Measurements from ENCODE around the gene TCL1B. TPM values are rescaled to one million over a fixed set of nuclear protein-coding genes. Genes with fewer than 3 reads are reported as not detected.
A peak's percentile ranks its signal among the peaks of the same experiment; 100 is the strongest.

The TCL1B gene
- total RNA-seq, 1 experiment from 2014 or later: not detected

DNA sequence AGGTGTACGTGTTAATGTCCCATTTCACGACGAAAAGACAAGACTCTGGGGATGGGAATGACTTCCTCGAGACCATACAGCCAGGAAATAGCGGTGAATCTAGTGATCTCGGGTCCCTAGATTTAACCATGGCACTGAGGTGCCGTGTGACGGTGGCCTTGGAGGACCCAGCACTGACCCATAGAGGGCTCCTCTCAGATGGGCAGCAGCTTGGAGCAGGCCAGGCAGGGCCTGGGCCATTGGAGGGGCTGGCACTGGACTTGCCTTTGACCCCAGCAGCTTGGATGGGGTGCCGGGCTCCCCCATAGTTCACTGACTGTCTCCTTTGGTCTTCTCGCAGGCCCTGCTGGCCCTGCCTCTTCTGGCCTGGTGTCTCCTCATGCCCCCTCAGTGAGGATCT lies 5.4 kb downstream of the TCL1B start:
- Histone ChIP-seq H3K36me3 (no peaks in the 10 kb centered on the region), H3K27me3 (no peaks in the 10 kb centered on the region), H3K4me3 (no peak overlapping the region), H3K9me3 (no peaks in the 10 kb centered on the region)
- DNase-seq: no peak

DNA sequence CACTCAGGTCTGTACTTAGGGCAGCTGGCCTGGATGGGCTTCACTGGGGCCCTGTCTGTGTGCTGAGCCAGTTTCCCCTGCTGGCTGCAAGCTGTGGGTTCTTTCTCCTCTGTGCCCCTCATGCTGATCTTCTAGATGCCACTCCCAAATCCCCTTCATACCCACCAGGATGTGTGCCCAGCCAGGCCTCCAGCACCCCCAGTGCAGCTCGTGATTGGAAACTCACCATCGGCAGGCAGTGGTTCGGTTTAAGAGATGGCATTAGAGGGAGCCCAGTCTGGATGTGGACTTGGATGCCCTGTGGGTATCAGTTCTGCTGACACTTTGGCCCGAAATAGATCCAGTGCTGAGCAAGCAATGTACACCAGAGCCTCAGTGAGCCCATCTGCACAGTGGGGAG lies 5.9 kb downstream of the TCL1B start:
- Histone ChIP-seq H3K36me3 (no peaks in the 10 kb centered on the region), H3K27me3 (no peaks in the 10 kb centered on the region), H3K9me3 (no peaks in the 10 kb centered on the region), H3K4me3 (no peak overlapping the region)
- no peak for DNase-seq

DNA sequence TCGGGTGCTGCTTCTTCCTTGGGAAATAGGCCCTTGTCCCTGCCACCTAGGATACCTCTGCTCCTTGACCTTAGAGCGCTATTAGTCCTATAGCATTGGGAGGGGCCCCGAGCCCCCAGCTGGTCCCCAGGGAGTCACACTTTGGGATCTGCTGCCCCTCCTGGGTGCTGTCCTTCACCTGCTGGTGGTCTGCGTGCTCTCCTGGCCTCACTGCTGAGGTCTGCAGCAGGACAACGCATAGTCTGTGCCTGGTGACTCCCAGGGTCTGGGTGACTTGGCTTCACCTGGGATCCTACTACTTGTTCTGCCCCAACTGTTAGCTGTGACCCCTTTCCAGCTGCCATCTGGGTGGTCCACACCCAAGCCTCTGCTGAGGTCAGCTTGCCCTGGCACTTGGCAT lies 8.8 kb downstream of the TCL1B start:
- no peaks in the 10 kb centered on the region for H3K9me3 ChIP-seq
- no peaks in the 10 kb centered on the region for H3K27me3 ChIP-seq
- H3K4me3 ChIP-seq: no peak overlapping the region
- DNase-seq: no peak
- no peaks in the 10 kb centered on the region for H3K36me3 ChIP-seq

GRCh38 chr14:95695913-95696312 lies 9.7 kb downstream of the TCL1B start:
- Histone ChIP-seq H3K27me3 (no peaks in the 10 kb centered on the region), H3K36me3 (no peaks in the 10 kb centered on the region), H3K4me3 (no peak overlapping the region), H3K9me3 (no peaks in the 10 kb centered on the region)
- DNase-seq: no peak

- no peak overlapping the region for H3K4me3 ChIP-seq
- no peaks in the 10 kb centered on the region for H3K36me3 ChIP-seq
- H3K9me3 ChIP-seq: no peaks in the 10 kb centered on the region
- H3K27me3 ChIP-seq: no peaks in the 10 kb centered on the region
- DNase-seq: peak; percentile 32
Measured at GRCh38 chr14:95696741-95697140, 10.5 kb downstream of the TCL1B start.

GRCh38 chr14:95697764-95698163 lies 11.5 kb downstream of the TCL1B start:
- no peak for DNase-seq
- Histone ChIP-seq H3K9me3 (no peaks in the 10 kb centered on the region), H3K27me3 (no peaks in the 10 kb centered on the region), H3K4me3 (no peak overlapping the region), H3K36me3 (no peaks in the 10 kb centered on the region)

- no peak for DNase-seq
- Histone ChIP-seq H3K4me3 (no peak overlapping the region), H3K36me3 (no peaks in the 10 kb centered on the region), H3K27me3 (no peaks in the 10 kb centered on the region), H3K9me3 (no peaks in the 10 kb centered on the region)
Measured at GRCh38 chr14:95698287-95698686, 12.1 kb downstream of the TCL1B start.

DNA sequence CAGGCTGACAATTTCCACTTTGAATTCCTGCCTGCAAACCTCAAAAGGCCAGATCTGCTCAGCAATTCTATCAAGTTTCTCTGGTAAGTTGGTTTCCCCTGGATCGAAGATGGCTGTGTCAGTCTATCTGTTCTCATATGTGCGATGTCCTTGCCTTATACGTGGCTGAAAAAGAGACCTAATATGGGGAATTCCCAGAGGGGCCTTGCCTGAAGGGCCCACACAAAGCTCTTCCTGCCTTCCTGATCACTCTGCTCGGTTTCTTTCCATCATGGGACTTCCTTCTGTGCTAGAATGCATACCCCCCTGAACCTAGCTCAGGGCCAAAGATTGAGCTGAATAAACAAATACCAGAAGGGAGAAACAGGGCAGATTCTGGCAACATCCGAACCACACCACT lies 13.2 kb downstream of the TCL1B start:
- Histone ChIP-seq H3K4me3 (no peak overlapping the region), H3K36me3 (no peaks in the 10 kb centered on the region), H3K9me3 (no peaks in the 10 kb centered on the region), H3K27me3 (no peaks in the 10 kb centered on the region)
- peak; percentile 47 for DNase-seq

DNA sequence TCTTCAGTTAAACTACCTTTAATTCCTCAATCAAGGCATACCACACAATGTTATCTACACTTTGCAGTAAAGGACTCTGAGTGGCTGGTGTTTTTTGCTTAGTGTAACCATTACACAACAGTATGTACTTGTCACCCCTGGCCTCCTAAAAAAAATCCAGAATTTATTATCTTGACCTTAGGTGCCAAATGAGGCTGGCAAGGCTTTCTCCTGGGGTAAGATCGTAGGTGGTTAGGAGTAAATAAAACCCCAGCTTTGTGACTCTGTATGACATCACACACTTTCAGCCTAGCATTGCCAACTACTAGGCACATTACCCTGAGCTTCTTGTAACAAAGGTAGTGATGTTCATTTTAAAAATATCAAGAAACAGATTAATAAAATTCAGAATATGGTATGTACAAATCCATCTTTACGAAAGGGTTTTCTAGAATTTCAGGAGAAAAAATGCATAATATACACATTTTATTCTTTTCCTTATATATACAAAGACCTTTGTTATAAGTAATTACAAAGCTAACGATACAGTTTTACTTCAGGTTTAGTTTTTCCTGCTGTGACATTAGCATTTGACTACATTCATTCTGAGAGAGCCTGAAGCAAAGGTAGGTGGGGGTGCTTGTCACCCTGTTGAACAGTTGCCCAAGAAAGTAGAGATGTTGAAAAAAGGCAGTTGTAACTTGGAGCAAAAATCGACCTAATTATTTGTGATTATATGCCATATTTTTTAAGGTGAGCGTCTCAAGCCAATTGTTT lies 14.2 kb downstream of the TCL1B start:
- no peak overlapping the region for H3K4me3 ChIP-seq
- DNase-seq: peak; percentile 44

GRCh38 chr14:95701846-95702221 lies 15.6 kb downstream of the TCL1B start:
- peak; percentile 28 for DNase-seq
- H3K4me3 ChIP-seq: no peak overlapping the region
- H3K36me3 ChIP-seq: no peaks in the 10 kb centered on the region
- H3K27me3 ChIP-seq: no peaks in the 10 kb centered on the region
- no peaks in the 10 kb centered on the region for H3K9me3 ChIP-seq

More for the DNA sequence above, 14.2 kb downstream of the TCL1B start:
- Histone ChIP-seq H3K27me3 (no peaks in the 10 kb centered on the region), H3K36me3 (no peaks in the 10 kb centered on the region), H3K9me3 (no peaks in the 10 kb centered on the region)

DNA sequence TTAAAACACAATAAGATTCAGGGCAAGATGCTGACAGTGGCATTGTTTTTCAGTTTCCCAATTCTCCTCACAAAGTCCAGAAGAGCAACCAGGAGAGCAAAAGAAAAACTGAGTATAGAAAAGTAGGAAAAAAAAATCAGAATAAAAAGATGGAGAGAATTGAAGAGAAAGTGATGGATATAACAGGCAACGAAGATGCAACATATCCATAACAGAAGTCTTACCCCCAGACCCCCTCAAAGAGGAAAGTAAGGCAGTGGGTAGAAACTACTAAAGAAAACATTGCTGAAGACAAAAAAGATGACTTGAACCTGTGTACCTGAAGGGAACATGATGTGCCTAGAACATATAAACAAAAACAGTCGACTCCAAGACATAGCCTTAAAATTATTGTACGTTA lies 17.1 kb downstream of the TCL1B start:
- DNase-seq: no peak
- H3K27me3 ChIP-seq: no peaks in the 10 kb centered on the region
- H3K4me3 ChIP-seq: no peak overlapping the region
- H3K9me3 ChIP-seq: no peaks in the 10 kb centered on the region
- no peaks in the 10 kb centered on the region for H3K36me3 ChIP-seq

DNA sequence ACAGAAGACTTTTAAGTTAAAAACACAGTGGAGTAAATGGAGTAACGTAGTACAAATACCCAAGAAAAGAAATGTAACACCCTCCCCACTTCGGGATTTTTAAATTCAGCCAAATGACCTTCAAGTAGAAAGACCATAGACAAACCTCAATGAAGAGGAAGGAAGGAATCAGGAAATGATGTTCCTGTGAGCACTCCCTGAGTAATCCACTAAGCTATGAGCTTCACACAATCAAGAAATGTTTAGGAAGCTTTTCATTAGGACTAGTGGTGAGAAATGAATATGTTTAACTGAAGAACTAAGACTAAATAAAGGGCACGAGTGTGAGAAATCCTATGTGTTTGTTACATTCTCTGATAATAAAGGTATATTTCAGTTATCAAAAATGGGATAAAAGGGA lies 17.6 kb downstream of the TCL1B start:
- no peak for DNase-seq
- no peak overlapping the region for H3K4me3 ChIP-seq
- no peaks in the 10 kb centered on the region for H3K9me3 ChIP-seq

GRCh38 chr14:95705518-95705917 lies 19.3 kb downstream of the TCL1B start:
- Histone ChIP-seq H3K36me3 (no peaks in the 10 kb centered on the region), H3K4me3 (no peak overlapping the region), H3K27me3 (no peaks in the 10 kb centered on the region), H3K9me3 (no peaks in the 10 kb centered on the region)
- no peak for DNase-seq

More for the DNA sequence above, 17.6 kb downstream of the TCL1B start:
- Histone ChIP-seq H3K27me3 (no peaks in the 10 kb centered on the region), H3K36me3 (no peaks in the 10 kb centered on the region)

- Histone ChIP-seq H3K36me3 (no peaks in the 10 kb centered on the region), H3K27me3 (no peaks in the 10 kb centered on the region), H3K9me3 (no peaks in the 10 kb centered on the region), H3K4me3 (no peak overlapping the region)
- DNase-seq: no peak
Measured at GRCh38 chr14:95707327-95707726, 21.1 kb downstream of the TCL1B start.

- Histone ChIP-seq H3K36me3 (no peaks in the 10 kb centered on the region), H3K9me3 (no peaks in the 10 kb centered on the region), H3K4me3 (no peak overlapping the region), H3K27me3 (no peaks in the 10 kb centered on the region)
- DNase-seq: no peak
Measured at GRCh38 chr14:95710106-95710505, 23.9 kb downstream of the TCL1B start.

GRCh38 chr14:95711476-95712176 lies 25.4 kb downstream of the TCL1B start:
- no peaks in the 10 kb centered on the region for H3K36me3 ChIP-seq
- no peak overlapping the region for H3K4me3 ChIP-seq
- no peaks in the 10 kb centered on the region for H3K9me3 ChIP-seq
- H3K27me3 ChIP-seq: no peaks in the 10 kb centered on the region
- no peak for DNase-seq

- no peak overlapping the region for H3K4me3 ChIP-seq
- H3K27me3 ChIP-seq: no peaks in the 10 kb centered on the region
- H3K9me3 ChIP-seq: no peaks in the 10 kb centered on the region
- no peaks in the 10 kb centered on the region for H3K36me3 ChIP-seq
- DNase-seq: no peak
Measured at GRCh38 chr14:95712398-95712797, 26.2 kb downstream of the TCL1B start.
